ENCODE measurements around the gene L1CAM. TPM values are rescaled to one million over a fixed set of nuclear protein-coding genes. Genes with fewer than 3 reads are reported as not detected.

Gene L1CAM
- total RNA-seq, 1 experiment from 2014 or later = 7.9 TPM

Other genes starting within 250 kb of the L1CAM start
- gene DUSP9, start 239.0 kb downstream of the L1CAM start, total RNA-seq (2014; rRNA removed; shearing (Covaris generic)) = 1.3 and 3.2 TPM in 2 replicates
- gene PNCK, start 212.4 kb downstream of the L1CAM start, total RNA-seq (2014; rRNA removed; shearing (Covaris generic)) = 0.70 and 4.4 TPM in 2 replicates
- 21.7 and 43.3 TPM in 2 replicates for gene SLC6A8, start 198.2 kb downstream of the L1CAM start, total RNA-seq (2014; rRNA removed; shearing (Covaris generic))
- gene BCAP31, start 161.8 kb downstream of the L1CAM start, total RNA-seq (2014; rRNA removed; shearing (Covaris generic)) = 233 and 264 TPM in 2 replicates
- 8.6 and 9.1 TPM in 2 replicates for gene ABCD1, start 161.3 kb downstream of the L1CAM start, total RNA-seq (2014; rRNA removed; shearing (Covaris generic))
- 0.60 and 1.6 TPM in 2 replicates for gene PLXNB3, start 121.9 kb downstream of the L1CAM start, total RNA-seq (2014; rRNA removed; shearing (Covaris generic))
- 0.06 and 0.35 TPM in 2 replicates for gene SRPK3, start 105.1 kb downstream of the L1CAM start, total RNA-seq (2014; rRNA removed; shearing (Covaris generic))
- gene IDH3G, start 91.8 kb downstream of the L1CAM start, total RNA-seq (2014; rRNA removed; shearing (Covaris generic)) = 68.9 and 78.0 TPM in 2 replicates
- gene SSR4, start 91.5 kb downstream of the L1CAM start, total RNA-seq (2014; rRNA removed; shearing (Covaris generic)) = 254 and 289 TPM in 2 replicates
- gene PDZD4, start 55.6 kb downstream of the L1CAM start, total RNA-seq (2014; rRNA removed; shearing (Covaris generic)) = 3.8 and 4.0 TPM in 2 replicates
- 0.14 and 0.33 TPM in 2 replicates for gene AVPR2, start 18.5 kb upstream of the L1CAM start, total RNA-seq (2014; rRNA removed; shearing (Covaris generic))
- gene ARHGAP4, start 40.1 kb upstream of the L1CAM start, total RNA-seq (2014; rRNA removed; shearing (Covaris generic)) = 0.31 and 0.82 TPM in 2 replicates
- 167 and 216 TPM in 2 replicates for gene NAA10, start 48.9 kb upstream of the L1CAM start, total RNA-seq (2014; rRNA removed; shearing (Covaris generic))
- gene RENBP, start 58.5 kb upstream of the L1CAM start, total RNA-seq (2014; rRNA removed; shearing (Covaris generic)) = 0.10 TPM in 1 of 2 replicates, not detected in the other
- gene HCFC1, start 85.6 kb upstream of the L1CAM start, total RNA-seq (2014; rRNA removed; shearing (Covaris generic)) = 19.4 and 23.5 TPM in 2 replicates
- gene TMEM187, start 86.6 kb upstream of the L1CAM start, total RNA-seq (2014; rRNA removed; shearing (Covaris generic)) = 2.2 and 2.7 TPM in 2 replicates
- gene IRAK1, start 133.7 kb upstream of the L1CAM start, total RNA-seq (2014; rRNA removed; shearing (Covaris generic)) = 50.0 and 58.6 TPM in 2 replicates
- 24.9 and 28.3 TPM in 2 replicates for gene MECP2, start 211.5 kb upstream of the L1CAM start, total RNA-seq (2014; rRNA removed; shearing (Covaris generic))